Measurements from ENCODE around the gene SSH2. TPM values are rescaled to one million over a fixed set of nuclear protein-coding genes. Genes with fewer than 3 reads are reported as not detected.

The SSH2 gene
- total RNA-seq, 1 donor: 13.0 TPM

DNA sequence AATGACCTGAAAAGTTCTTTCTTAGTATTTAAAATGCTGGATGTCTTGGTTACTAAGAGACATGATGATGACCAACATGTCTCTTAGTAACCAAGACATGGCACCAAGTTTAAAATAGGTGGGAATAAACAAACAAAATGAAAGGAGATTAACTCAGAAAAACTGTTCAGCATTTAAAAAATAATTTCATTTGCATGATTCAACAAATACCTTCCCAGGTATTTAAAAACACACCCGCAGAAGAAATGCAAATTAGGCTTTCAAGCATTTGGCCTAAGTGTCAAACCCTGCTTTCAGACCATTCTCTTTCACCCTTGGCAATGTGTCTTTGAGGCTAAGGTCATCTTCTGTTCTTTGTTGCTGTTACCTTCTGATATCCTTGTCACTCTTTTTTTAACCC, 215.9 kb downstream of the SSH2 start:
- Histone ChIP-seq H3K4me1 (ENCODE audit: insufficient read depth, low read length) (peaks cover 19% of the 10 kb centered on the region), H3K36me3 (ENCODE audit: insufficient read depth, low read length) (no peaks in the 10 kb centered on the region), H2AFZ (ENCODE audit: low read length) (no peak overlapping the region), H3K27me3 (ENCODE audit: insufficient read depth, low read length) (no peaks in the 10 kb centered on the region), H4K20me1 (ENCODE audit: insufficient read depth, low read length) (peaks cover 3% of the 10 kb centered on the region), H3K4me2 (ENCODE audit: insufficient read depth, low read length) (no peak overlapping the region), H3K4me3 (ENCODE audit: insufficient read depth, low read length) (no peak overlapping the region), H3K9me3 (ENCODE audit: low read depth, low read length) (no peaks in the 10 kb centered on the region), H3K27ac (ENCODE audit: low read depth, low read length) (no peak overlapping the region), H3K79me2 (ENCODE audit: insufficient read depth, low read length) (no peaks in the 10 kb centered on the region)
- TF ChIP-seq, protein P1, sequence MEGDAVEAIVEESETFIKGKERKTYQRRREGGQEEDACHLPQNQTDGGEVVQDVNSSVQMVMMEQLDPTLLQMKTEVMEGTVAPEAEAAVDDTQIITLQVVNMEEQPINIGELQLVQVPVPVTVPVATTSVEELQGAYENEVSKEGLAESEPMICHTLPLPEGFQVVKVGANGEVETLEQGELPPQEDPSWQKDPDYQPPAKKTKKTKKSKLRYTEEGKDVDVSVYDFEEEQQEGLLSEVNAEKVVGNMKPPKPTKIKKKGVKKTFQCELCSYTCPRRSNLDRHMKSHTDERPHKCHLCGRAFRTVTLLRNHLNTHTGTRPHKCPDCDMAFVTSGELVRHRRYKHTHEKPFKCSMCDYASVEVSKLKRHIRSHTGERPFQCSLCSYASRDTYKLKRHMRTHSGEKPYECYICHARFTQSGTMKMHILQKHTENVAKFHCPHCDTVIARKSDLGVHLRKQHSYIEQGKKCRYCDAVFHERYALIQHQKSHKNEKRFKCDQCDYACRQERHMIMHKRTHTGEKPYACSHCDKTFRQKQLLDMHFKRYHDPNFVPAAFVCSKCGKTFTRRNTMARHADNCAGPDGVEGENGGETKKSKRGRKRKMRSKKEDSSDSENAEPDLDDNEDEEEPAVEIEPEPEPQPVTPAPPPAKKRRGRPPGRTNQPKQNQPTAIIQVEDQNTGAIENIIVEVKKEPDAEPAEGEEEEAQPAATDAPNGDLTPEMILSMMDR (IDR thresholded peaks at IDR 0.05; ENCODE audit: extremely low read depth, low read depth, low read length): no peak
- DNase-seq (ENCODE audit: insufficient read length, low spot score, missing footprints): no peak

DNA sequence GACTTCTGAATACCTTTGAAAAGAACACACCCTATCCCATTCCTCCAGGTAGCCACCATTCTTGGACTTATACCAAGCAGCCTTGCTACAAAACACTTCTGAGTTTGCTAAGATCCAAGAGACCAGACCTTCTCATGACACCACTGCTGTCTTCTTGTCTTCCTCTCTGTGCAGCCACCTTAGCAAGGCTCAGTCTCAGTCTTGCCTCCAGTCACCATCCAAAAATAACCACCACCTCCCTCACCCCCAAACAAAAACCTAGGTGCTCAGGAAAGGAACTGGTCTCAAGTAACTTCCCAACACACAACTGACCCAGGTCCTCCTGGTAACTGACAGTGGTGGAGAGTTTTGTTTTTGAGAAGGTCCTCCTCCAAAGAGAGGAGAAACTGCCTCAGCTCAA, 216.4 kb downstream of the SSH2 start:
- H3K27me3 ChIP-seq (ENCODE audit: insufficient read depth, low read length): no peaks in the 10 kb centered on the region
- no peaks in the 10 kb centered on the region for H3K79me2 ChIP-seq (ENCODE audit: insufficient read depth, low read length)
- no peaks in the 10 kb centered on the region for H3K9me3 ChIP-seq (ENCODE audit: low read depth, low read length)
- no peak overlapping the region for H3K27ac ChIP-seq (ENCODE audit: low read depth, low read length)
- DNase-seq (ENCODE audit: insufficient read length, low spot score, missing footprints): no peak
- H3K4me1 ChIP-seq (ENCODE audit: insufficient read depth, low read length): peaks cover 19% of the 10 kb centered on the region
- H2AFZ ChIP-seq (ENCODE audit: low read length): no peak overlapping the region
- H3K4me2 ChIP-seq (ENCODE audit: insufficient read depth, low read length): no peak overlapping the region
- TF ChIP-seq, protein P1 (IDR thresholded peaks at IDR 0.05; ENCODE audit: extremely low read depth, low read depth, low read length): no peak
- H3K4me3 ChIP-seq (ENCODE audit: insufficient read depth, low read length): no peak overlapping the region
- no peaks in the 10 kb centered on the region for H3K36me3 ChIP-seq (ENCODE audit: insufficient read depth, low read length)
- peaks cover 3% of the 10 kb centered on the region for H4K20me1 ChIP-seq (ENCODE audit: insufficient read depth, low read length)

DNA sequence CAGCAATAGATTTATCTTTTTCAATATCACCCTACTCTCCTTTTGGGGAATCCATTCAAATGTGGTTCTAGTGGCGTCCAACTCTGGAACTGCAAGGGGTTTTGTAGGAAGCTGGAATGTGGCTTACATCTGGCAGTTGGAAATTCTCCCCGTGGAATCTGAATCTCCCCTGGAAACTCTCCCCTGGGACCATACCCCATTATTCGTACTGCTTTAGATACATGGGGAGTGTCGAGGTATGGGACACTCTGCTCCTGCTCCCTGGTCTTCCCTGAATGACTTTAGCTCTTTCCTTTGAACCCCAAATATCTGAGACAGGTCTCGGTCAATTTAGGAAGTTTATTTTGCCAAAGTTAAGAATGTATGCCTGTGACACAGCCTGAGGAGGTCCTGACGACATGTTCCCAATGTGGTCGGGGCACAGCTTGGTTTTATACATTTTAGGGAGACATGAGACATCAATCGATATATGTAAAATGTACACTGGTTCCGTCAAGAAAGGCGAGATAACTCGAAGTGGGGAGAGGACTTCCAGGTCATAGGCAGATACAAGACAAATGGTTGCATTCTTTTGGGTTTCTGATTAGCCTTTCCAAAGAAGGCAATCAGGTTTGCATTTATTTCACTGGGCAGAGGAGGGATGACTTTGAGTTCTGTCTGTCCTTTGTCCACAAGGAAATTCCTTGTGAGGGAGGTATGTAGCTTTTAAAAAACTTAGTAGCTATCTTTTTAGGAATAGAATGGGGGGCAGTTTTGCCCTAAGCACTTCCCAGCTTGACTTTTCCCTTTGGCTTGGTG, 218.2 kb downstream of the SSH2 start:
- Histone ChIP-seq H2AFZ (ENCODE audit: low read length) (no peak overlapping the region), H3K27me3 (ENCODE audit: insufficient read depth, low read length) (no peaks in the 10 kb centered on the region), H3K27ac (ENCODE audit: low read depth, low read length) (no peak overlapping the region), H3K79me2 (ENCODE audit: insufficient read depth, low read length) (peaks cover 2% of the 10 kb centered on the region), H3K4me2 (ENCODE audit: insufficient read depth, low read length) (no peak overlapping the region), H3K4me3 (ENCODE audit: insufficient read depth, low read length) (no peak overlapping the region), H3K9me3 (ENCODE audit: low read depth, low read length) (no peaks in the 10 kb centered on the region), H3K4me1 (ENCODE audit: insufficient read depth, low read length) (peaks cover 19% of the 10 kb centered on the region), H4K20me1 (ENCODE audit: insufficient read depth, low read length) (peaks cover 3% of the 10 kb centered on the region), H3K36me3 (ENCODE audit: insufficient read depth, low read length) (no peaks in the 10 kb centered on the region)
- no peak for DNase-seq (ENCODE audit: insufficient read length, low spot score, missing footprints)
- TF ChIP-seq, protein P1 (IDR thresholded peaks at IDR 0.05; ENCODE audit: extremely low read depth, low read depth, low read length): no peak

DNA sequence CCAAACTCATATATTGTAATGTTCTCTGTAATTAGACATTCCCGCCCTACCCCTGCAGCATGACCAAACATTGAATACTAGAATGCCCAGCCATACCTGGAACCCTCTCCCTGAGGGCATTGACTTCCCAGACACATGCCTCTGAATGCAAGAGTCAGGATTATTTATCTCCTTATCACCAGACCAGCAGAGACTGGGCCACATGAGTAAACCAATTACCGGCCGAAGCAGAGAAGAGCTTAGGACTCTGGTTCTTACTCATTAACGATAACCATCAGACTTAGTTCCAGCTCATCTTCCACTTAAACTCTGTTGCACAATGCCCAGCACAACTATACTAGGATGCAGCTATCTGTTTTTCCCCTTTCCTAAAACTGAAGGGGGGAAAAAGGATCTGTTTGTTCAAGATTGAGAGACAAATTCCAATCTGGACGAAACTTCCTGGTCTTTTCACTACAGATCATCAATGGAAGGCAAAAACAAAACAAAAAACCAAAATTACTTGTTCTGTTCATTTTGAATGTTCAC, 219.1 kb downstream of the SSH2 start:
- Histone ChIP-seq H3K4me3 (ENCODE audit: insufficient read depth, low read length) (no peak overlapping the region), H3K4me2 (ENCODE audit: insufficient read depth, low read length) (no peak overlapping the region), H3K36me3 (ENCODE audit: insufficient read depth, low read length) (no peaks in the 10 kb centered on the region)

More for the DNA sequence above, 219.1 kb downstream of the SSH2 start:
- Histone ChIP-seq H2AFZ (ENCODE audit: low read length) (no peak overlapping the region), H3K27me3 (ENCODE audit: insufficient read depth, low read length) (no peaks in the 10 kb centered on the region), H3K27ac (ENCODE audit: low read depth, low read length) (no peak overlapping the region), H4K20me1 (ENCODE audit: insufficient read depth, low read length) (peaks cover 3% of the 10 kb centered on the region), H3K4me1 (ENCODE audit: insufficient read depth, low read length) (peaks cover 19% of the 10 kb centered on the region), H3K9me3 (ENCODE audit: low read depth, low read length) (no peaks in the 10 kb centered on the region), H3K79me2 (ENCODE audit: insufficient read depth, low read length) (peaks cover 2% of the 10 kb centered on the region)
- peak; percentile 56 for DNase-seq (ENCODE audit: insufficient read length, low spot score, missing footprints)
- TF ChIP-seq, protein P1 (IDR thresholded peaks at IDR 0.05; ENCODE audit: extremely low read depth, low read depth, low read length): no peak

Data from osteoblast (primary cell).